Activated T-helper 1 cell treated with anti-CD3 and anti-CD28 coated beads, Interleukin-12 subunit alpha, Interleukin-12 subunit beta, Interleukin-2, Interleukin-4 antibody, amounts not matched to agents 30 ng/mL and 10 ng/mL and 1 ng/mL, durations not matched to agents 14 hours and 24 hours and 36 hours (primary cell): ENCODE measurements around the gene ST7. TPM values are rescaled to one million over a fixed set of nuclear protein-coding genes. Genes with fewer than 3 reads are reported as not detected.
A peak's percentile ranks its signal among the peaks of the same experiment; 100 is the strongest.

Source experiments
- DNase-seq: peaks from one replicate; pipeline ENCODE4 v3.0.0; 2021; ENCODE audit warnings: low spot score
- H3K27ac Mint-ChIP-seq: one replicate; pipeline ENCODE4 v1.8.0; 2021; ENCODE audit warnings: mild to moderate bottlenecking, mixed read lengths
- H3K27me3 Mint-ChIP-seq: one replicate; pipeline ENCODE4 v1.8.0; 2022; ENCODE audit warnings: mild to moderate bottlenecking, moderate library complexity, mixed read lengths; ENCODE audit not compliant: insufficient read depth
- H3K36me3 Mint-ChIP-seq: one replicate; pipeline ENCODE4 v1.8.0; 2021; ENCODE audit warnings: low read depth, mixed read lengths
- H3K4me1 Mint-ChIP-seq: one replicate; pipeline ENCODE4 v1.8.0; 2021; ENCODE audit warnings: low read depth, mixed read lengths
- H3K4me3 Mint-ChIP-seq: one replicate; pipeline ENCODE4 v1.8.0; 2021; ENCODE audit warnings: mild to moderate bottlenecking, moderate library complexity, mixed read lengths
- H3K9me3 Mint-ChIP-seq: one replicate; pipeline ENCODE4 v1.8.0; 2021; ENCODE audit warnings: mixed read lengths
- intact Hi-C: fragments of 100-400 bp; cut with micrococcal nuclease; formaldehyde crosslinking; loops from one replicate; pipeline ENCODE4 v1.15.1; 2024
- total RNA-seq: library from RNA; stranded (reverse); gene quantifications from 2 replicates; pipeline ENCODE4 v1.2.3, GENCODE V29; 2022

Gene ST7
- total RNA-seq, 1 donor from 2014 or later = 5.8 TPM

DNA sequence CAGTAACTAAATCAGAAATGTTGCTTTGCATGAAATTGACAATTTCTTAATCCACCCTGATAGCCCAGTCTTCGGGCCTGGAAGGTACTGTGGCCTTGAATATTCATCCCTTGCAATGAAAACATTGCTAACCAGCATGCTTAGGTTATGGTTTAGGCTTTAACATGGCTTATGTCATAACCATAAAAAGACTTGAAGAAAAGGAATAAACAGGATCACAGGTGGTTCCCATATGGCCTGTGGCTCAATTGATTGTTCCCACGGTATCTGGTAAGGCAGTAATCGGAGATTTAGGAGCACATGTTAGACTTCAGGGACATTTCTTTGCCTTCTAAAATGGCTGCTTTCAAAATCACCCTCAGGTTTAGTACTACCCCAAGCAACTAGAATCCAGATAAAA, 139.5 kb downstream of the ST7 start:
- H3K27me3 Mint-ChIP-seq = peaks cover 7% of the 10 kb centered on the region
- intact Hi-C loops = no loop called here
- H3K36me3 Mint-ChIP-seq = no peaks in the 10 kb centered on the region
- H3K27ac Mint-ChIP-seq = no peak overlapping the region
- H3K4me3 Mint-ChIP-seq = no peak overlapping the region
- H3K4me1 Mint-ChIP-seq = peaks cover 4% of the 10 kb centered on the region
- no peak for DNase-seq
- no peaks in the 10 kb centered on the region for H3K9me3 Mint-ChIP-seq

DNA sequence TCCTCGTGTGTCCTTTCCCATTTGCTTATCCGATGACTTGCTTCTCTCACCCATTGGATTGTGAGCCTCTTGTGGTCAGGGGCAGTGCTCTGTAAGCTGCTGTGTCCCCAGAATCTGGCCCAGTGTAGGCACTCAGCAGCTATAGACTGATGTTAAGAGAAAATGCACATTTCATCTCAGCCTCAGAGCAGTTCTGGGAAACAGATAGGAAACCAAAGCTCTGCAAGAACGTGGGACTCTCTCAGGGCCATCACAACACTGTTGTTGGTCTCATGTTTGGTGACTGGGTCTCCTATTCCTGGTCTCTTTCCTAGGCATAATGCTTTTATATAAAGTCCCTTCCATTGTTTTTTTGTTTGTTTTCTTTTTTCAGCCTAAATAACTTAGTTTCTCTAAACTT, 141.2 kb downstream of the ST7 start:
- Mint-ChIP-seq H3K27me3 (peaks cover 6% of the 10 kb centered on the region), H3K4me1 (no peaks in the 10 kb centered on the region), H3K36me3 (no peaks in the 10 kb centered on the region), H3K9me3 (no peaks in the 10 kb centered on the region), H3K27ac (no peak overlapping the region), H3K4me3 (no peak overlapping the region)
- DNase-seq = no peak
- intact Hi-C loops = no loop called here

DNA sequence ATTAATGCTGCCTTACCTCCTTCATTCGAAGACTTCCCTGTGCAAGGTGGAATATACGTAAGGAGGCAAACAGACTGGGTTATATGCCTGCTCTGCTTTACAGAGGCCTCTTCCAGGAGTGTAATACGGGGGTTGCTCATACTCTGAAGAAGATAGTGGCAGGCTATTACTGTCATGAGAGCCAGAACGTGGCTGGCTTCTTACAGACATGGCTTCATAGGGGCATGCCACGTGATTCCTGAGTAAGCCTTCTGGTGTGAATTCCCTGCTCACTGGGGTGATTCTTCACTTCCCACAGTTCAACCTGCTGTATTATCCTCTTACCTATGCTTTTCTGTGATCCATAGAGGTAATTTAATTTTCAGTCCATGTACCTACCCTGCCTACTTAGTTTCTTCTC, 141.8 kb downstream of the ST7 start:
- Mint-ChIP-seq H3K9me3 (no peaks in the 10 kb centered on the region), H3K27me3 (peaks cover 6% of the 10 kb centered on the region), H3K36me3 (no peaks in the 10 kb centered on the region), H3K27ac (no peak overlapping the region), H3K4me1 (no peaks in the 10 kb centered on the region), H3K4me3 (no peak overlapping the region)
- intact Hi-C loops = no loop called here
- DNase-seq = no peak

DNA sequence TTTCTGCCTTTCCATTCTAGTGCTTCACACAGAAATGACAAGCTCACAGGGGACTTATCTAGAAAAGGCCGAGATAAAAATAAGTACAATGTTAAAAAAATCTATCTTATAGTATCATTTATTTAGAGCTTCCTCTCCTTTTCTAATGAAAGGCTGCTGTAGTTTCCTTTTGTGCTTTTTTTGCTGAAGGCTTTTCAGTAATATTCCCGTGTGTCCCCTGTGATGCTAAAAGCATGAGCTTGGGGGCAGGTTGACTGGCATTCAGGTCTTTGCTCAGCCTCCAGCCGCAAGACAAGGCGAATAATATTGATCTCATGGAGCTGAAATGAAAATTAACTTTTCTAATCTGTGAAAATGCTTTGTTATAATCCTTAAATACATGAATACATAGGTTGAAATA, 143.0 kb downstream of the ST7 start:
- Mint-ChIP-seq H3K9me3 (no peaks in the 10 kb centered on the region), H3K4me3 (no peak overlapping the region), H3K27me3 (peaks cover 4% of the 10 kb centered on the region), H3K4me1 (no peaks in the 10 kb centered on the region), H3K27ac (no peak overlapping the region), H3K36me3 (no peaks in the 10 kb centered on the region)
- DNase-seq = no peak
- intact Hi-C loops = no loop called here

DNA sequence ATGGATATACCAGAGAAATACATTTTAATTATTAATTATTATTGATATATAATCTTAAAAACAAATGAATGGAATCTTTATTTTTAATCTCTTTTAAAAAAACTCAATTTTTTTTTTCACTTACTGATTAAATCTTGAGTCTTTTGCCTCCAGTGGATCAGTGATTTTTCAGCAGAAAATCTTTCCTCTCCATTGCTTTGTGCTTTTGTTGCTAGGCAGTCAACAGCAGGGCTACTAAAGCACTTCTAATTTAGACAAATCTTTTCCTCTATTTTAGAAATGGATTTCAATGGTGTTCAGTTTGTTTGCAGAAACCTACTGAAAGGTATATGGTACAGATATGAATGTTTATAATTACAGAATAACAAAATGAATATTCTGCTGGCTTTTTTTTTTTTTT, 143.6 kb downstream of the ST7 start:
- DNase-seq = no peak
- Mint-ChIP-seq H3K27me3 (peaks cover 1% of the 10 kb centered on the region), H3K9me3 (no peaks in the 10 kb centered on the region), H3K4me3 (no peak overlapping the region), H3K27ac (no peak overlapping the region), H3K4me1 (no peaks in the 10 kb centered on the region), H3K36me3 (no peaks in the 10 kb centered on the region)
- intact Hi-C loops = no loop called here

DNA sequence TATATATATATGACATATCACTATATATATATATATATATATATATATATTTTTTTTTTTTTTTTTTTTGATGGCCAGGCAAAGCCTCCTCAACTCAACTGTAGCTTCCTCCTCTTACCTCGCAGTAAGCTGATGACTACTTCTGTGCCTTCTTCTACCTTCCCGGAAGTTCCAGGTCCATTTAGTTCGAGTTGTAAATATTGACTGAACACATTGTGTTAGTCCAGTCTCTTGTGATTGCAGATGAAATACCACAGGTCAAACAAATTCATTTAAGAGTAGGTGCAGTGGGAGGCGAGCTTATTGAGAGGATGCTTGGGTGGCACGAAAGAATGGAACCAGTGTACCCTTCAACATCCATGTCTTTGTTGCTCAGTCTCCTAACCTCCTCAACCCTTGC, 144.6 kb downstream of the ST7 start:
- no peaks in the 10 kb centered on the region for H3K36me3 Mint-ChIP-seq
- peaks cover 3% of the 10 kb centered on the region for H3K27me3 Mint-ChIP-seq
- no peak overlapping the region for H3K27ac Mint-ChIP-seq
- DNase-seq = no peak
- no peak overlapping the region for H3K4me3 Mint-ChIP-seq
- no peaks in the 10 kb centered on the region for H3K4me1 Mint-ChIP-seq
- intact Hi-C loops = no loop called here
- no peaks in the 10 kb centered on the region for H3K9me3 Mint-ChIP-seq

DNA sequence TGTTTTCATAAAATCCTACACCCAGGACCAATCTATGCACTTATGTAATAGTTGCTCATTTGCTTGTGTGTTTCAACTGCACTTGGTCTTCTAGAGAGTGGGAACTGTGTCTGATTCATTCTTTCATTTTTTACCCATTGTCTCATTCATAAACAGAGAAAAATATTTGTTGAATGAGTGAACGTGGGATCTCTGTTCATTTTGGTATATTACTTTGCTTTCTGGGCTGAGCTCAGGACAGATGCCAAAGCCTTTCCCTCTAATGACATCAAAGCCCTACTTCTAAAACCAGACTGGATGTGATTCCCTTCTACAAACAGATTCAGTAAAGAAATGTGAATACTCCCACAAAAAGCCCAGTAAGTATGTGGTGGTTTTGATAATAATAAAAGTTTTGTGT, 145.2 kb downstream of the ST7 start:
- H3K4me3 Mint-ChIP-seq = no peak overlapping the region
- no peak for DNase-seq

DNA sequence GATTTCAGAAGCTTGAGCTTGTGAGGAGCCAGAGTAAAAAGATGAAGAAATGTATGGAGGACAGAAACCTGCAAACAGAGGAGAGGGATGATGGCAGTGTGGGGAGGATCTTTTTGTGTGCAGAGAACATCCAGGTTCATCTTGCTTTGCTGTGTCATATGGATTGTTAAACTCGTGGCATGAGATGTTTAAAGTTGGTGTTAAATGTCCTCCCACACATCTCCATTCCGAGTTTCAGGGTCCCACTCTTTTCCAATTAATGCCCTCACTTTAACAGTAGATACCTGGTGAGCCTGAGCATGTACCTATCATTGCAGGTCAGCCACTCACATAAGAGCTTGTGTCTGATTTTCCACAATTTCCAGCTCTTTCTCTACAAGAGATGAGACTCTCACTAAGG, 147.7 kb downstream of the ST7 start:
- Mint-ChIP-seq H3K4me3 (no peak overlapping the region), H3K27me3 (peaks cover 12% of the 10 kb centered on the region), H3K27ac (no peak overlapping the region), H3K36me3 (no peaks in the 10 kb centered on the region), H3K9me3 (no peaks in the 10 kb centered on the region), H3K4me1 (no peaks in the 10 kb centered on the region)
- intact Hi-C loops = no loop called here
- DNase-seq = no peak

More for the DNA sequence above, 145.2 kb downstream of the ST7 start:
- Mint-ChIP-seq H3K36me3 (no peaks in the 10 kb centered on the region), H3K9me3 (no peaks in the 10 kb centered on the region), H3K27me3 (peaks cover 3% of the 10 kb centered on the region), H3K4me1 (no peaks in the 10 kb centered on the region), H3K27ac (no peak overlapping the region)
- intact Hi-C loops = no loop called here

DNA sequence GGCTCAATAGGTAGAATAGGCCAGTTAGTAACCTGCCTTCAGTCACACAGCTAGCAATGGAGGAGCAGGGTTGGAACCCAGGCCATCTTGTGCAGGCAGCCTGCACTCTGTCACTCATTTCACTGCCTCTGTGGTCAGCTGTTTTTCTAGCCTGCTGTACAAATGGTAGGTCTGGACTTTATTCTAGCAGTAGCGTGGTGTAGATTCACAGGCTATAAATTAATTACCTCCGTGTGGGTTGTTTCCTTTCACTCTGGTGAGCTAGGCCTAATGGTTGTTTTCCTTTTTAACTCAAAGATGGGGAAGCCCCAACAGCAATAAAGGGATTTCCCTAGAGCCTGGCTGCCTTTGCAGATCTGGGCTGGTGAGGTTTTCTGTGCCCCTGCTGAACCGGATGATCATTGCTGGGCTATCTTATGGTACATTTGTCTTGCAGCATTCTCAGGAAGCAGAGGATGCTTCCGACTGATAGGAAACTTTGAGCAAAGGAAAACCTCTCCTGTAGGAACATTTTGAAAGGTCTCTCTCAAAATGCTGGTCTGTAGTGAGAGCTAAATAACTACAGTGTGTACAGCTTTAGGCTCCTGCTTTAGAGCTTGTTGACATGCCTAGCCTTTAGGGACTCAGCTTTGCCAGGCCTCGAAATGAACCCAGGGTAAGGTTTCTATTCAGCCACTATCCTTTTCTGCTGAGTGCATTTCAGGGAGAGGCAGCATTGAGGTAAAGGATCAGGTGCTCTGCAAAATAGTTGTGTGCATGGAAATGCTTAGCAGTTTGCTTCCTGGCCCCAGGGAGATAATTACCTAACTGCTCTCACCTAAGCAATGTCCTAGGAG, 157.4 kb downstream of the ST7 start:
- H3K27me3 Mint-ChIP-seq = peaks cover 26% of the 10 kb centered on the region
- peak overlapping the region; percentile 37 for H3K4me3 Mint-ChIP-seq
- peaks cover 21% of the 10 kb centered on the region for H3K4me1 Mint-ChIP-seq
- peaks cover 2% of the 10 kb centered on the region for H3K36me3 Mint-ChIP-seq
- H3K27ac Mint-ChIP-seq = peak overlapping the region; percentile 15
- intact Hi-C loops = loop anchor here (1.0 to 2.0 kb wide), 3 partner anchors 14 to 1072 kb away; no protein-coding TSS in a partner anchor
- DNase-seq = peak; percentile 30
- H3K9me3 Mint-ChIP-seq = no peaks in the 10 kb centered on the region

DNA sequence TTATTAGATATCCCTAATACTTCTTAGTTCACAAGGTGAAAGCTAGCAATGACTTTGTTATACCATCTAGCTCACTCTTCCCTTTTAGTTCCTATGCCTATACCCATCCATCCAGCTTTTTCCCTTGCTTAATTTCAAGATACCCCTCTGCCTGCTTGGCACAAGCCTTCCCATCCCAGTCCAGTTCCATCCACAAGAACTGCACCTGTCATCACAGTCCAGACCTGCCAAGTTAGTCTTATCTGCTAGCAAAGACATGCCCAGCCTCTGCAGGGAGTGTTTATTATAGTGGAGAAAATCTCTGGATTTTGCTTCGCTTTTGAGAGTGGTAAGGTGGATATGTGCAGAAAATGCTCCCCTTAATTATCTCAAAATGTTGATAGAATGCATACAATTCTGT, 158.2 kb downstream of the ST7 start:
- intact Hi-C loops = loop anchor here (2.0 kb wide), 1 partner anchor 1071 kb away; no protein-coding TSS in a partner anchor

DNA sequence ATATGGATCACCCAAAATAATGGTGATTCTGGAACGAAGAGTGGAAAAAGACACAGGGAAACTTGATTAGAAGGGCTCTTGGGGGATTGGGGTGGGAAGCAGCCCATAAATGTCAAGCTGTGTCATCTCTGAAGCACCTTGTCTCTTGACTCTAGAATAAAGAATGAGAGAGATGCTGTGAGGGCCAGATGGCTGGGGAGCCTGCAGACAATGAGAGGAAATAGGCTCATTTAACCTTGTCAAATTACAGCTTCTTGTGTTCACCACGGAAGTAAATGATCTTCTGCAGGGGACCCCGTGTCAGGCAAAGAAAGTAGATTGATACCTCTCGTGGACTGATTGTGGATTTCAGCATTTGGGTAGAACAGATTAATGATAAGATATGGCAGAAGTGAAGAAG, 159.3 kb downstream of the ST7 start:
- H3K27ac Mint-ChIP-seq = no peak overlapping the region
- H3K27me3 Mint-ChIP-seq = peaks cover 38% of the 10 kb centered on the region
- H3K9me3 Mint-ChIP-seq = no peaks in the 10 kb centered on the region
- intact Hi-C loops = no loop called here
- no peak overlapping the region for H3K4me3 Mint-ChIP-seq
- peaks cover 2% of the 10 kb centered on the region for H3K36me3 Mint-ChIP-seq
- no peak for DNase-seq
- peaks cover 21% of the 10 kb centered on the region for H3K4me1 Mint-ChIP-seq

More for the DNA sequence above, 158.2 kb downstream of the ST7 start:
- Mint-ChIP-seq H3K4me3 (no peak overlapping the region), H3K9me3 (no peaks in the 10 kb centered on the region), H3K36me3 (peaks cover 2% of the 10 kb centered on the region), H3K27me3 (peaks cover 29% of the 10 kb centered on the region), H3K4me1 (peaks cover 21% of the 10 kb centered on the region), H3K27ac (no peak overlapping the region)
- DNase-seq = no peak

DNA sequence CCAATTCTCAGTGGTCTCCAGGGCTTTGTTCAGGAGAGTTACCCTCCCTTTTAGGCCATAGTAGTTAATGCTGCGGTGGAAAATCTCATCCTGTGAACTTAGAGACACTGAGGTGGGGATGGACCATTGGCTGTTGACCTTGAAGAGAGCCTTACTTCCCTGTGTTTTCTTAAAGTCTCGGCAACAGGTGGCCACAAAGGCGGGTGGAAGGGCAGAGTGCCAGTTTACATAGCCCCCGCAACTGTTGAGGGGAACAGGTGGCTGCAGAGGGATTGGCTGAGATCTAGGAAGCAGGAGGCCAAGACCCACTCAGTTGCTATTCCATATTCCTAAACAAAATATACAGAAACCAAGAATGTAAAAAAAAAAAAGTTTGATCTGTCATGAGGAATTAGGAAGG, 160.6 kb downstream of the ST7 start:
- H3K4me3 Mint-ChIP-seq = no peak overlapping the region
- DNase-seq = no peak
- H3K36me3 Mint-ChIP-seq = peaks cover 2% of the 10 kb centered on the region
- H3K27ac Mint-ChIP-seq = no peak overlapping the region
- intact Hi-C loops = no loop called here
- H3K27me3 Mint-ChIP-seq = peaks cover 44% of the 10 kb centered on the region
- no peaks in the 10 kb centered on the region for H3K9me3 Mint-ChIP-seq
- peaks cover 13% of the 10 kb centered on the region for H3K4me1 Mint-ChIP-seq

DNA sequence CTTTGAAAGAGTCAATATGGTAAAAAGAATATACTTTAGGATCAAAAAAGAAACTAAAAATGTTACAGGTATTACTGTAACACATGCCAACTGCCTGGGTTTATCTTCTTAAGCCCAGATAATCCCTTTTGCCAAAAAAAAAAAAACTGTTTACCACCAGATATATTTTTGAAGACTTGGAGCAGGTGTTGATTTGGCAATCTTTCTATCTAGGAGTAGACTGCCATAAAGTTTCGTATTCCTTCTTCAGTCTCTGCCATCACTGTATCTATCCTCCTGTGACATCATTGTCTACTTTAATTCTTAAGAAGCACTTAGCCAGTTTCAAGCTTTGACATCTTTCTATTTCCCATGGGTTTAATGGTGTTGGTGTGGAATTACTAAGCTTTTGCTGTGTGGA, 161.0 kb downstream of the ST7 start:
- DNase-seq = no peak
- no peak overlapping the region for H3K4me3 Mint-ChIP-seq
- H3K4me1 Mint-ChIP-seq = peaks cover 13% of the 10 kb centered on the region
- no peaks in the 10 kb centered on the region for H3K36me3 Mint-ChIP-seq
- intact Hi-C loops = no loop called here
- no peaks in the 10 kb centered on the region for H3K9me3 Mint-ChIP-seq
- no peak overlapping the region for H3K27ac Mint-ChIP-seq
- peaks cover 40% of the 10 kb centered on the region for H3K27me3 Mint-ChIP-seq

DNA sequence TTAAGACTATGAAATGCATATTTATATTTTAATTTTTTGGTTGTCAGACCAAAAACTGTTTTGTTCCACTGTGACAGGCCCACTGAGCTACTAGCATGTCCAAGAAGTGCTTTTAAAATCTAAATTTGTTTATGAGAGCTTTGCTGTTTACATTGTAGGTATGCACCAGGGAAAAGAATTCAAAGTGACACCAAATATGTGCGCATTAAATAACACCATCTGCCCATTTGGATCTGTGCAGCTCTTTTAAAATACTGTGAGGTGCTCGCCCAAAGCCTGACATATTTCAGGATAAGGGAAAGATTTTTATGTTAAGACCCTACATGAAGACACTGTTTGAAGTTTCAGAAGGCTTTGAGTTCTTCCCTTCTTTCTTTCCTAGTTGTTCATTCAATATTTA, 162.9 kb downstream of the ST7 start:
- H3K27me3 Mint-ChIP-seq = peaks cover 42% of the 10 kb centered on the region
- no peak overlapping the region for H3K27ac Mint-ChIP-seq
- no peak overlapping the region for H3K4me3 Mint-ChIP-seq
- intact Hi-C loops = no loop called here
- H3K4me1 Mint-ChIP-seq = no peaks in the 10 kb centered on the region
- H3K9me3 Mint-ChIP-seq = no peaks in the 10 kb centered on the region
- no peak for DNase-seq
- no peaks in the 10 kb centered on the region for H3K36me3 Mint-ChIP-seq
